HFF-Myc (cell line): Measurements from ENCODE around the gene DOCK11.

Experiments used
- DNase-seq: peaks from one replicate; pipeline ENCODE4 v3.0.0-alpha.2; 2011; ENCODE audit warnings: low read depth; ENCODE audit errors: extremely low read depth
- H3K4me3 ChIP-seq: replicated peaks from 2 replicates; pipeline ENCODE4 v1.5.1; 2011; ENCODE audit warnings: low read depth, mild to moderate bottlenecking, control low read depth, low read length
- CTCF ChIP-seq: IDR thresholded peaks from 2 replicates; pipeline ENCODE4 v1.5.1; 2012; ENCODE audit warnings: mild to moderate bottlenecking, low read depth, low read length, control low read depth; ENCODE audit errors: missing control alignments

DOCK11 gene

GRCh38 chrX:118717678-118718391, 222.2 kb downstream of the DOCK11 start:
- no peak for DNase-seq
- TF ChIP-seq CTCF, result no peak
- no peak overlapping the region for H3K4me3 ChIP-seq

GRCh38 chrX:118718737-118719136, 223.1 kb downstream of the DOCK11 start:
- no peak for TF ChIP-seq CTCF
- DNase-seq, result no peak
- no peak overlapping the region for H3K4me3 ChIP-seq

GRCh38 chrX:118720058-118720707, 224.6 kb downstream of the DOCK11 start:
- DNase-seq, result no peak
- H3K4me3 ChIP-seq, result no peak overlapping the region
- TF ChIP-seq CTCF, result no peak

- DNase-seq, result no peak
- TF ChIP-seq CTCF, result no peak
- no peak overlapping the region for H3K4me3 ChIP-seq
Measured at GRCh38 chrX:118723376-118723775, 227.8 kb downstream of the DOCK11 start.

- no peak for DNase-seq
- H3K4me3 ChIP-seq, result no peak overlapping the region
- no peak for TF ChIP-seq CTCF
Measured at GRCh38 chrX:118724365-118724764, 228.8 kb downstream of the DOCK11 start.

GRCh38 chrX:118724775-118725174, 229.2 kb downstream of the DOCK11 start:
- no peak for TF ChIP-seq CTCF
- DNase-seq, result no peak
- H3K4me3 ChIP-seq, result no peak overlapping the region
